Panc1 (cell line): ENCODE results near the gene KRTAP10-11. TPM values are rescaled to one million over a fixed set of nuclear protein-coding genes. Genes with fewer than 3 reads are reported as not detected.
"Not testable (repeated sequence)": the region's sequence is repeated elsewhere in the genome, so short reads cannot be mapped to it uniquely, and the experiment has no call there.

ENCODE experiments used
- ATAC-seq: fragments of 200-7000 bp; cut with Tn5 transposase; 2 replicates; pipeline ENCODE4 v1.9.1; 2020; ENCODE audit warnings: mild to moderate bottlenecking, moderate library complexity
- Bru-seq: library from RNA; stranded (reverse); fragments of 400-500 nt; gene quantifications from one replicate; lab custom pipeline; 2021; lab: Mats Ljungman, UMichigan
- BruChase-seq, 2 experiments: library from RNA; stranded (reverse); fragments of 400-500 nt; gene quantifications; one replicate each; lab custom pipeline; 2021; lab: Mats Ljungman, UMichigan
- BruUV-seq: library from RNA; stranded (reverse); fragments of 400-500 nt; replicated peaks from 2 replicates; lab custom pipeline; 2021; lab: Mats Ljungman, UMichigan
- CTCF ChIA-PET: fragments of 300-600 bp; sonication (Branson Sonifier 250); formaldehyde crosslinking; loops from one replicate; lab custom pipeline; 2022; ENCODE audit warnings: antibody characterized with exemption; lab: Charles Lee
- POLR2A ChIA-PET: fragments of 300-600 bp; sonication (Branson Sonifier 250); formaldehyde crosslinking; loops from one replicate; lab custom pipeline; 2022; ENCODE audit warnings: antibody characterized with exemption; lab: Charles Lee
- DNase-seq: peaks from one replicate; pipeline ENCODE4 v3.0.0-alpha.2; 2010; ENCODE audit warnings: low read depth, low spot score
- H3K27ac ChIP-seq: 2 replicates; pipeline ENCODE4 v1.5.1; 2011; ENCODE audit warnings: mild to moderate bottlenecking, low read length, inconsistent platforms
- H3K27me3 ChIP-seq: fragments of 200-500 bp; sonication (Bioruptor generic); 2 replicates; pipeline ENCODE4 v1.6.0; 2014; ENCODE audit warnings: low read length, inconsistent platforms; ENCODE audit not compliant: control insufficient read depth, insufficient read depth
- H3K36me3 ChIP-seq: fragments of 200-500 bp; sonication (Bioruptor generic); 2 replicates; pipeline ENCODE4 v1.5.1; 2014; ENCODE audit warnings: inconsistent platforms, mild to moderate bottlenecking, low read length, moderate library complexity; ENCODE audit not compliant: control insufficient read depth, insufficient read depth
- H3K4me1 ChIP-seq: 2 replicates; pipeline ENCODE4 v1.5.1; 2011; ENCODE audit warnings: inconsistent platforms, mild to moderate bottlenecking, low read length, moderate library complexity; ENCODE audit not compliant: control insufficient read depth, insufficient read depth
- H3K4me3 ChIP-seq, 2 experiments: 2 replicates each; pipeline ENCODE4 v1.5.1; 2011 to 2012; ENCODE audit warnings: low read depth in 2 of 2, low read length in 2 of 2, mild to moderate bottlenecking in 2 of 2, inconsistent platforms in 1 of 2, moderate library complexity in 1 of 2
- H3K9me3 ChIP-seq: fragments of 200-500 bp; sonication (Bioruptor generic); 2 replicates; pipeline ENCODE4 v1.5.1; 2014; ENCODE audit warnings: low read depth, mild to moderate bottlenecking, inconsistent platforms, low read length, moderate library complexity; ENCODE audit not compliant: control insufficient read depth, insufficient read depth
- CTCF ChIP-seq: fragments of 450-650 bp; IDR thresholded peaks from 2 replicates; pipeline ENCODE4 v1.5.1; 2017; ENCODE audit warnings: mild to moderate bottlenecking
- POLR2AphosphoS5 ChIP-seq: IDR thresholded peaks from 2 replicates; pipeline ENCODE4 v1.6.1; 2012; ENCODE audit warnings: mild to moderate bottlenecking, low read depth, low read length, moderate library complexity
- REST ChIP-seq, 2 experiments: IDR thresholded peaks; 2 replicates each; pipeline ENCODE4 v1.6.1; 2011 to 2012; ENCODE audit warnings: low read depth in 2 of 2, control low read depth in 1 of 2, low read length in 1 of 2, mild to moderate bottlenecking in 1 of 2, moderate library complexity in 1 of 2; ENCODE audit not compliant: insufficient read depth in 1 of 2
- SIN3A ChIP-seq: IDR thresholded peaks from 2 replicates; pipeline ENCODE4 v1.6.1; 2012; ENCODE audit warnings: low read depth, mild to moderate bottlenecking, low read length, moderate library complexity, borderline replicate concordance; ENCODE audit not compliant: insufficient read depth
- TCF7L2 ChIP-seq: IDR thresholded peaks from 2 replicates; pipeline ENCODE4 v1.6.1; 2011; ENCODE audit warnings: mild to moderate bottlenecking, low read depth, low read length, inconsistent platforms
- in situ Hi-C: cut with HindIII; loops from 2 replicates; pipeline ENCODE4 v1.10.0; 2016; ENCODE audit warnings: low sequenced_read_pairs, low pct_unique_long_range_greater_than_20kb
- intact Hi-C: fragments of 100-400 bp; cut with micrococcal nuclease; formaldehyde crosslinking; loops from one replicate; pipeline ENCODE4 v1.10.0; 2022; ENCODE audit not compliant: unreplicated experiment
- long read RNA-seq: library from polyadenylated mRNA; unstranded; transcript quantifications from one replicate; pipeline ENCODE4 v2.0.0, GENCODE V29; 2021; ENCODE audit not compliant: unreplicated experiment
- polyA plus RNA-seq: library from polyadenylated mRNA; unstranded; fragments of >200 nt; gene quantifications from one replicate; pipeline ENCODE4 v1.2.1, GENCODE V29; 2012; ENCODE audit warnings: missing spikeins; ENCODE audit not compliant: insufficient read length
- total RNA-seq: library from RNA; stranded (reverse); gene quantifications from one replicate; pipeline ENCODE4 v1.2.1, GENCODE V29; 2021; ENCODE audit not compliant: unreplicated experiment

Gene KRTAP10-11
- not detected for total RNA-seq
- polyA plus RNA-seq, result not detected
- Bru-seq, nascent RNA, result not detected
- BruChase-seq, experiment 1, labeled RNA remaining after a 2-hour chase, result not detected
- not detected for BruChase-seq, experiment 2, labeled RNA remaining after a 6-hour chase
- long read RNA-seq, result 0 reads

GRCh38 chr21:44646366-44647221 is at the start of gene KRTAP10-11:
TSS of gene KRTAP10-11 (plus strand) at chr21:44646414. CDS start at chr21:44646459, 45 bp downstream.
- H3K4me3 ChIP-seq, H3K9me3 ChIP-seq, POLR2A ChIA-PET, BruUV-seq, H3K36me3 ChIP-seq, in situ Hi-C loops, H3K27ac ChIP-seq, DNase-seq, intact Hi-C loops, H3K4me1 ChIP-seq, ATAC-seq, H3K27me3 ChIP-seq: not testable (repeated sequence)
- CTCF ChIA-PET, result interaction anchor here (0.7 kb wide), 1 partner anchor 44 kb away, joined by 3 read pairs; no protein-coding TSS in a partner anchor

- Histone ChIP-seq H3K9me3 (no peaks in the 10 kb centered on the region), H3K27ac (no peak overlapping the region), H3K27me3 (no peaks in the 10 kb centered on the region), H3K4me3 (no peak overlapping the region), H3K4me1 (no peaks in the 10 kb centered on the region; the same call in none of the 2 replicates), H3K36me3 (no peaks in the 10 kb centered on the region)
- POLR2A ChIA-PET, result no interaction called here
- intact Hi-C loops, result no loop called here
- DNase-seq (no peak), ATAC-seq (no peak)
- CTCF ChIA-PET, result no interaction called here
- no TSS peak for BruUV-seq
- in situ Hi-C loops, result no loop called here
- TF ChIP-seq CTCF (no peak), POLR2AphosphoS5 (no peak), REST (IDR thresholded peaks at IDR 0.05; ENCODE audit: insufficient read depth in 1 of 2, low read depth in 2 of 2, low read length in 1 of 2) (no peak), SIN3A (no peak), TCF7L2 (no peak)
These were observed 48.2 kb upstream of the KRTAP10-11 start for GRCh38 chr21:44598061-44598460.
